IMR-90 (cell line): Measurements from ENCODE around the gene NOL8. TPM values are rescaled to one million over a fixed set of nuclear protein-coding genes. Genes with fewer than 3 reads are reported as not detected.
A peak's percentile ranks its signal among the peaks of the same experiment; 100 is the strongest.

Source experiments
- ATAC-seq: fragments of 200-7000 bp; cut with Tn5 transposase; 2 replicates; pipeline ENCODE4 v1.9.1; 2020; ENCODE audit warnings: low read depth, mild to moderate bottlenecking, moderate library complexity
- BruUV-seq: library from RNA; stranded (reverse); fragments of 400-500 nt; replicated peaks from 2 replicates; lab custom pipeline; 2021; lab: Mats Ljungman, UMichigan
- CTCF ChIA-PET: fragments of 300-600 bp; formaldehyde crosslinking; extraction: SDS; loops from one replicate; lab custom pipeline; 2021; ENCODE audit warnings: antibody characterized with exemption; lab: Yijun Ruan, JAX
- POLR2A ChIA-PET: fragments of 300-600 bp; sonication (Branson Sonifier 250); formaldehyde crosslinking; loops from one replicate; lab custom pipeline; 2022; ENCODE audit warnings: antibody characterized with exemption; ENCODE audit not compliant: unreplicated experiment; lab: Charles Lee
- DNase-seq: peaks from one replicate; pipeline ENCODE4 v3.0.0; 2013
- H2AFZ ChIP-seq: replicated peaks from 2 replicates; pipeline ENCODE3; 2013; ENCODE audit warnings: low read length, mild to moderate bottlenecking; ENCODE audit not compliant: poor library complexity
- H2AK5ac ChIP-seq: 2 replicates; pipeline ENCODE4 v1.6.1; 2013; ENCODE audit warnings: low read depth, low read length, inconsistent platforms
- H2AK9ac ChIP-seq: replicated peaks from 2 replicates; pipeline ENCODE3; 2013; ENCODE audit warnings: mild to moderate bottlenecking, low read depth, low read length, moderate library complexity; ENCODE audit not compliant: poor library complexity
- H2BK120ac ChIP-seq: 2 replicates; pipeline ENCODE4 v1.6.1; 2013; ENCODE audit warnings: low read depth, low read length, inconsistent platforms
- H2BK15ac ChIP-seq: 3 replicates; pipeline ENCODE4 v1.6.1; 2013; ENCODE audit warnings: low read depth, low read length, inconsistent platforms
- H2BK20ac ChIP-seq: 2 replicates; pipeline ENCODE4 v1.6.1; 2013; ENCODE audit warnings: low read depth, mild to moderate bottlenecking, inconsistent platforms, low read length, moderate library complexity
- H2BK5ac ChIP-seq: 2 replicates; pipeline ENCODE4 v1.6.1; 2013; ENCODE audit warnings: mild to moderate bottlenecking, low read depth, low read length, inconsistent platforms; ENCODE audit not compliant: poor library complexity, severe bottlenecking
- H3K14ac ChIP-seq: replicated peaks from 2 replicates; pipeline ENCODE4 v1.6.1; 2013; ENCODE audit warnings: low read depth, low read length, inconsistent platforms
- H3K18ac ChIP-seq: 2 replicates; pipeline ENCODE4 v1.6.1; 2013; ENCODE audit warnings: low read depth, low read length, control low read depth
- H3K23ac ChIP-seq: 2 replicates; pipeline ENCODE4 v1.6.1; 2013; ENCODE audit warnings: low read depth, low read length, inconsistent platforms
- H3K27ac ChIP-seq: 2 replicates; pipeline ENCODE4 v1.5.1; 2013; ENCODE audit warnings: mild to moderate bottlenecking, control low read depth, low read length; ENCODE audit not compliant: insufficient read depth
- H3K27me3 ChIP-seq: 2 replicates; pipeline ENCODE4 v1.6.1; 2013; ENCODE audit warnings: low read length; ENCODE audit not compliant: control insufficient read depth, insufficient read depth
- H3K36me3 ChIP-seq: 2 replicates; pipeline ENCODE4 v1.6.1; 2013; ENCODE audit warnings: low read length, mixed read lengths; ENCODE audit not compliant: control insufficient read depth, insufficient read depth
- H3K4ac ChIP-seq: 2 replicates; pipeline ENCODE4 v1.6.1; 2013; ENCODE audit warnings: low read depth, low read length, inconsistent platforms
- H3K4me1 ChIP-seq: 2 replicates; pipeline ENCODE4 v1.6.1; 2013; ENCODE audit warnings: low read length, mixed read lengths; ENCODE audit not compliant: control insufficient read depth, insufficient read depth
- H3K4me2 ChIP-seq: 2 replicates; pipeline ENCODE4 v1.6.1; 2013; ENCODE audit warnings: low read depth, mild to moderate bottlenecking, control low read depth, low read length, moderate library complexity
- H3K4me3 ChIP-seq: 2 replicates; pipeline ENCODE4 v1.5.1; 2013; ENCODE audit warnings: low read depth, mild to moderate bottlenecking, control low read depth, low read length, moderate library complexity; ENCODE audit not compliant: insufficient read depth
- H3K56ac ChIP-seq: 2 replicates; pipeline ENCODE4 v1.6.1; 2013; ENCODE audit warnings: low read length, inconsistent platforms; ENCODE audit not compliant: insufficient read depth; ENCODE audit errors: extremely low read depth
- H3K79me1 ChIP-seq, 2 experiments: 2 replicates each; pipeline ENCODE4 v1.6.1; 2013; ENCODE audit warnings: low read length in 2 of 2, inconsistent platforms in 1 of 2, low read depth in 1 of 2
- H3K9ac ChIP-seq: 2 replicates; pipeline ENCODE4 v1.6.1; 2013; ENCODE audit warnings: low read depth, low read length, control low read depth
- H3K9me1 ChIP-seq: 2 replicates; pipeline ENCODE4 v1.6.1; 2013; ENCODE audit warnings: low read length, inconsistent platforms; ENCODE audit not compliant: insufficient read depth
- H3K9me3 ChIP-seq: 2 replicates; pipeline ENCODE4 v1.6.1; 2013; ENCODE audit warnings: low read length; ENCODE audit not compliant: control insufficient read depth, insufficient read depth
- H4K20me1 ChIP-seq: 2 replicates; pipeline ENCODE4 v1.6.1; 2013; ENCODE audit warnings: low read length, inconsistent platforms; ENCODE audit not compliant: insufficient read depth
- H4K5ac ChIP-seq: 2 replicates; pipeline ENCODE4 v1.6.1; 2013; ENCODE audit warnings: mild to moderate bottlenecking, low read depth, low read length, control low read depth
- H4K8ac ChIP-seq, 2 experiments: 2 replicates each; pipeline ENCODE4 v1.6.1; 2013; ENCODE audit warnings: low read depth in 2 of 2, low read length in 2 of 2, control low read depth in 1 of 2, inconsistent platforms in 1 of 2
- H4K91ac ChIP-seq: 2 replicates; pipeline ENCODE4 v1.6.1; 2013; ENCODE audit warnings: low read depth, low read length, inconsistent platforms; ENCODE audit not compliant: insufficient read depth
- BHLHE40 ChIP-seq: fragments of 150-350 bp; IDR thresholded peaks from 2 replicates; pipeline ENCODE4 v1.6.1; 2016; ENCODE audit warnings: mild to moderate bottlenecking, low read depth, low read length
- CHD1 ChIP-seq: IDR thresholded peaks from 2 replicates; pipeline ENCODE4 v1.6.1; 2012; ENCODE audit warnings: low read depth, low read length, improper control_type of control experiment
- MXI1 ChIP-seq: IDR thresholded peaks from 2 replicates; pipeline ENCODE4 v1.6.1; 2012; ENCODE audit warnings: low read depth, mild to moderate bottlenecking, low read length, moderate library complexity, borderline replicate concordance
- NFE2L2 ChIP-seq: fragments of 150-350 bp; IDR thresholded peaks from 2 replicates; pipeline ENCODE4 v1.6.1; 2016; ENCODE audit warnings: low read depth, mild to moderate bottlenecking, low read length
- RAD21 ChIP-seq: IDR thresholded peaks from 2 replicates; pipeline ENCODE4 v1.6.1; 2012; ENCODE audit warnings: low read length, improper control_type of control experiment
- RCOR1 ChIP-seq: IDR thresholded peaks from 2 replicates; pipeline ENCODE4 v1.6.1; 2012; ENCODE audit warnings: mild to moderate bottlenecking, low read length, improper control_type of control experiment; ENCODE audit not compliant: insufficient replicate concordance
- RFX5 ChIP-seq: IDR thresholded peaks from 2 replicates; pipeline ENCODE4 v1.8.0; 2012; ENCODE audit warnings: low read depth, mild to moderate bottlenecking, low read length, moderate library complexity
- SMC3 ChIP-seq: fragments of 150-350 bp; IDR thresholded peaks from 2 replicates; pipeline ENCODE4 v1.6.1; 2016; ENCODE audit warnings: low read depth, mild to moderate bottlenecking, antibody characterized with exemption, low read length, moderate library complexity
- WGBS, 2 experiments: methylation state at CpG; one replicate each; pipeline versions ENCODE4 v1.1.5 to v1.1.7; 2013; ENCODE audit warnings: missing lambda C conversion rate in 2 of 2; ENCODE audit not compliant: insufficient read length in 1 of 2; ENCODE audit errors: extremely low coverage in 2 of 2; 5-methylcytosine and 5-hydroxymethylcytosine counted together
- dilution Hi-C: fragments of 300-500 bp; cut with HindIII; formaldehyde crosslinking; loops from one replicate; pipeline ENCODE4 v1.14.3; 2018; ENCODE audit warnings: low sequenced_read_pairs; ENCODE audit not compliant: unreplicated experiment
- in situ Hi-C: fragments of 300-500 bp; cut with MboI; formaldehyde crosslinking; loops from 3 replicates; pipeline ENCODE4 v1.14.3; 2019; ENCODE audit warnings: low sequenced_read_pairs, inconsistent platforms, mixed read lengths
- intact Hi-C: fragments of 100-400 bp; cut with micrococcal nuclease; formaldehyde crosslinking; loops from 2 replicates; pipeline ENCODE4 v1.10.0; 2022
- polyA plus RNA-seq, 3 experiments: library from polyadenylated mRNA; depleted of rRNA; stranded (reverse); fragments of >200 nt; gene quantifications; 2 replicates each; pipeline ENCODE4 v1.2.3, GENCODE V29; 2012; ENCODE audit warnings: low replicate concordance in 1 of 3
- total RNA-seq: library from RNA; depleted of rRNA; stranded (reverse); fragments of >200 nt; gene quantifications from 2 replicates; pipeline ENCODE4 v1.2.3, GENCODE V29; 2012
- TF ChIP-seq, protein P1 (sequence below): fragments of 150-350 bp; IDR thresholded peaks from 2 replicates; pipeline ENCODE4 v1.6.1; 2017; ENCODE audit warnings: mild to moderate bottlenecking, antibody characterized with exemption, low read length, low read depth
- TF ChIP-seq, protein P2 (sequence below): fragments of 150-350 bp; IDR thresholded peaks from 2 replicates; pipeline ENCODE4 v1.6.1; 2016; ENCODE audit warnings: low read depth, mild to moderate bottlenecking, low read length, moderate library complexity, borderline replicate concordance
- TF ChIP-seq, protein P3 (sequence below): conservative IDR thresholded peaks from 2 replicates; pipeline ENCODE4 v1.5.1; 2012; ENCODE audit warnings: mild to moderate bottlenecking, low read depth, low read length, improper control_type of control experiment

The NOL8 gene
- total and polyA plus RNA-seq, 2 of the 4 experiments (the other 2 are of a cell fraction) = 10.1 to 18.3 TPM

DNA sequence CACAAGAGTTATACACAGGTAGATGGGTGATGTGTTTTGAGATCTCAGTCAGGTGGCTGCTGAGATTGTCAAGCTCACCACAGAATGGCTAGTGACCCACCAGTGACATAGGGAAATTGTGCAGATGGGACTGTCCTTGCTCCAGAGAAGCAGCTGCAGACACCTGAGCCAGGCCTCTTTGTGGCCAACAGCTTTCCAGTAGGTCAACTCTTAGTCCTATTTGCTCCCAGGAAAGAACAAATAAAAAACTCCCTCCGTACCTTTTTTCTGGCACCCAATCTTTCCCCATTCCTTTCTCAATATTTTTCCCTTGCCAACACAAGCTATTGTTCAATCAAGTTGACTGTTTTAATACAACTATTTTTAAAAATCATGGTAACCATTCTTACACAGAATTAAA, 45.8 kb downstream of the NOL8 start:
- Histone ChIP-seq H4K91ac (no peak overlapping the region), H3K4me1 (peaks cover 2% of the 10 kb centered on the region), H3K14ac (no peak overlapping the region), H2BK5ac (peak overlapping the region; percentile 17), H3K27me3 (no peaks in the 10 kb centered on the region), H4K8ac (no peak overlapping the region), H3K79me1 (peaks cover 30 to 56% of the 10 kb centered on the region in 2 experiments), H3K4me2 (no peak overlapping the region), H4K5ac (no peak overlapping the region), H2AK9ac (no peak overlapping the region), H3K27ac (peak overlapping the region; percentile 25; the same call in 1 of the 2 replicates), H3K18ac (no peak overlapping the region), H2BK15ac (no peak overlapping the region), H3K23ac (no peak overlapping the region; the same call in 1 of the 2 replicates), H3K9me1 (peaks cover 14% of the 10 kb centered on the region), H2BK120ac (no peak overlapping the region), H4K20me1 (peaks cover 21% of the 10 kb centered on the region), H3K4ac (no peak overlapping the region; the same call in 1 of the 2 replicates), H3K4me3 (no peak overlapping the region), H3K36me3 (peaks cover 59% of the 10 kb centered on the region), H3K56ac (no peak overlapping the region), H2AFZ (no peak overlapping the region), H3K9me3 (no peaks in the 10 kb centered on the region), H2BK20ac (no peak overlapping the region), H2AK5ac (no peak overlapping the region), H3K9ac (no peak overlapping the region)
- TF ChIP-seq RAD21 = no peak
- no peak for TF ChIP-seq RCOR1
- no peak for TF ChIP-seq NFE2L2
- no peak for TF ChIP-seq BHLHE40
- TF ChIP-seq, protein P1, sequence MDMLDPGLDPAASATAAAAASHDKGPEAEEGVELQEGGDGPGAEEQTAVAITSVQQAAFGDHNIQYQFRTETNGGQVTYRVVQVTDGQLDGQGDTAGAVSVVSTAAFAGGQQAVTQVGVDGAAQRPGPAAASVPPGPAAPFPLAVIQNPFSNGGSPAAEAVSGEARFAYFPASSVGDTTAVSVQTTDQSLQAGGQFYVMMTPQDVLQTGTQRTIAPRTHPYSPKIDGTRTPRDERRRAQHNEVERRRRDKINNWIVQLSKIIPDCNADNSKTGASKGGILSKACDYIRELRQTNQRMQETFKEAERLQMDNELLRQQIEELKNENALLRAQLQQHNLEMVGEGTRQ = no peak
- TF ChIP-seq RFX5 = no peak
- no peak for TF ChIP-seq SMC3
- TF ChIP-seq, protein P2, sequence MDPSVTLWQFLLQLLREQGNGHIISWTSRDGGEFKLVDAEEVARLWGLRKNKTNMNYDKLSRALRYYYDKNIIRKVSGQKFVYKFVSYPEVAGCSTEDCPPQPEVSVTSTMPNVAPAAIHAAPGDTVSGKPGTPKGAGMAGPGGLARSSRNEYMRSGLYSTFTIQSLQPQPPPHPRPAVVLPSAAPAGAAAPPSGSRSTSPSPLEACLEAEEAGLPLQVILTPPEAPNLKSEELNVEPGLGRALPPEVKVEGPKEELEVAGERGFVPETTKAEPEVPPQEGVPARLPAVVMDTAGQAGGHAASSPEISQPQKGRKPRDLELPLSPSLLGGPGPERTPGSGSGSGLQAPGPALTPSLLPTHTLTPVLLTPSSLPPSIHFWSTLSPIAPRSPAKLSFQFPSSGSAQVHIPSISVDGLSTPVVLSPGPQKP = no peak
- TF ChIP-seq, protein P3, sequence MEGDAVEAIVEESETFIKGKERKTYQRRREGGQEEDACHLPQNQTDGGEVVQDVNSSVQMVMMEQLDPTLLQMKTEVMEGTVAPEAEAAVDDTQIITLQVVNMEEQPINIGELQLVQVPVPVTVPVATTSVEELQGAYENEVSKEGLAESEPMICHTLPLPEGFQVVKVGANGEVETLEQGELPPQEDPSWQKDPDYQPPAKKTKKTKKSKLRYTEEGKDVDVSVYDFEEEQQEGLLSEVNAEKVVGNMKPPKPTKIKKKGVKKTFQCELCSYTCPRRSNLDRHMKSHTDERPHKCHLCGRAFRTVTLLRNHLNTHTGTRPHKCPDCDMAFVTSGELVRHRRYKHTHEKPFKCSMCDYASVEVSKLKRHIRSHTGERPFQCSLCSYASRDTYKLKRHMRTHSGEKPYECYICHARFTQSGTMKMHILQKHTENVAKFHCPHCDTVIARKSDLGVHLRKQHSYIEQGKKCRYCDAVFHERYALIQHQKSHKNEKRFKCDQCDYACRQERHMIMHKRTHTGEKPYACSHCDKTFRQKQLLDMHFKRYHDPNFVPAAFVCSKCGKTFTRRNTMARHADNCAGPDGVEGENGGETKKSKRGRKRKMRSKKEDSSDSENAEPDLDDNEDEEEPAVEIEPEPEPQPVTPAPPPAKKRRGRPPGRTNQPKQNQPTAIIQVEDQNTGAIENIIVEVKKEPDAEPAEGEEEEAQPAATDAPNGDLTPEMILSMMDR = no peak
- TF ChIP-seq CHD1 = no peak
- no peak for TF ChIP-seq MXI1
- CTCF ChIA-PET = interaction anchor here (0.9 to 1.6 kb wide), 4 partner anchors 9 to 49 kb away, joined by 3 to 5 read pairs (median 4); no protein-coding TSS in a partner anchor
- dilution Hi-C loops (no loop called here), in situ Hi-C loops (no loop called here), intact Hi-C loops (no loop called here)
- 100% methylated on average over 1 of the region's 1 CpG; no CpG with 5 or more reads in 1 of the 2 experiments for WGBS, 2 experiments
- DNase-seq (no peak), ATAC-seq (no peak)
- BruUV-seq = no TSS peak
- POLR2A ChIA-PET = no interaction called here
